DOHH2 (cell line): Measurements from ENCODE around the gene EBF3.

ENCODE experiments used
- CTCF ChIP-seq: fragments of 200-600 bp; sonication (generic); IDR thresholded peaks from one replicate; pipeline ENCODE4 v1.5.1; 2014; ENCODE audit warnings: antibody characterized with exemption, mild to moderate bottlenecking, low read depth, low read length; ENCODE audit not compliant: poor library complexity, severe bottlenecking
- EZH2phosphoT487 ChIP-seq: fragments of 200-600 bp; sonication (generic); IDR thresholded peaks from 2 replicates; pipeline ENCODE4 v1.6.1; 2017; ENCODE audit warnings: borderline replicate concordance, mild to moderate bottlenecking, antibody characterized with exemption, low read length, moderate library complexity, mixed read lengths

- TF ChIP-seq EZH2phosphoT487 = no peak
- no peak for TF ChIP-seq CTCF
Observed at GRCh38 chr10:129956876-129957673, 7.0 kb downstream of the EBF3 start.
